Measurements from ENCODE around the gene GOLGA8S.
"Not testable (repeated sequence)": the region's sequence is repeated elsewhere in the genome, so short reads cannot be mapped to it uniquely, and the experiment has no call there.

Gene GOLGA8S

GRCh38 chr15:23399207-23399606, 44.7 kb downstream of the GOLGA8S start:
- not testable (repeated sequence) for DNase-seq (ENCODE audit: low spot score)

- no peak for DNase-seq (ENCODE audit: low spot score)
These were observed 47.1 kb downstream of the GOLGA8S start for GRCh38 chr15:23401627-23402026.

GRCh38 chr15:23402140-23402539, 47.6 kb downstream of the GOLGA8S start:
- no peak for DNase-seq (ENCODE audit: low spot score)

GRCh38 chr15:23402544-23402943, 48.0 kb downstream of the GOLGA8S start:
- DNase-seq (ENCODE audit: low spot score), result no peak

- DNase-seq (ENCODE audit: low spot score), result no peak
These were observed 49.0 kb downstream of the GOLGA8S start for GRCh38 chr15:23403550-23403949.

- DNase-seq (ENCODE audit: low spot score), result no peak
These were observed 57.3 kb downstream of the GOLGA8S start for GRCh38 chr15:23411841-23412240.

GRCh38 chr15:23412881-23413600, 58.5 kb downstream of the GOLGA8S start:
- DNase-seq (ENCODE audit: low spot score), result not testable (repeated sequence)
